Caco-2 (cell line): Measurements from ENCODE around the gene ZNF511. TPM values are rescaled to one million over a fixed set of nuclear protein-coding genes. Genes with fewer than 3 reads are reported as not detected.
A peak's percentile ranks its signal among the peaks of the same experiment; 100 is the strongest.

Experiments
- BruUV-seq: library from RNA; stranded (reverse); fragments of 400-500 nt; replicated peaks from 2 replicates; lab custom pipeline; 2021; lab: Mats Ljungman, UMichigan
- CTCF ChIA-PET: fragments of 300-600 bp; sonication (Branson Sonifier 250); formaldehyde crosslinking; loops from one replicate; lab custom pipeline; 2022; ENCODE audit warnings: antibody characterized with exemption; lab: Charles Lee
- POLR2A ChIA-PET: fragments of 300-600 bp; sonication (Branson Sonifier 250); formaldehyde crosslinking; loops from one replicate; lab custom pipeline; 2022; ENCODE audit warnings: antibody characterized with exemption; lab: Charles Lee
- DNase-seq, 2 experiments: peaks; one replicate each; pipeline versions ENCODE4 v3.0.0 to v3.0.0-alpha.2; 2020 to 2022
- H3K27me3 ChIP-seq: replicated peaks from 2 replicates; pipeline ENCODE4 v1.6.0; 2011; ENCODE audit warnings: low read length; ENCODE audit not compliant: control insufficient read depth, insufficient read depth
- H3K36me3 ChIP-seq: 2 replicates; pipeline ENCODE4 v1.5.1; 2011; ENCODE audit warnings: low read length; ENCODE audit not compliant: control insufficient read depth, insufficient read depth
- H3K4me1 ChIP-seq: fragments of 250-450 bp; sonication (Bioruptor Pico); 2 replicates; pipeline ENCODE4 v1.5.1; 2020; ENCODE audit warnings: mild to moderate bottlenecking
- H3K4me3 ChIP-seq: 2 replicates; pipeline ENCODE4 v1.5.1; 2011; ENCODE audit warnings: low read depth, mild to moderate bottlenecking, control low read depth, low read length
- H3K9me3 ChIP-seq: fragments of 250-450 bp; sonication (Bioruptor Pico); 2 replicates; pipeline ENCODE4 v1.5.1; 2020; ENCODE audit warnings: mild to moderate bottlenecking, moderate library complexity
- H3K27ac Mint-ChIP-seq: one replicate; pipeline ENCODE4 v1.8.0; 2022; ENCODE audit warnings: mixed read lengths; ENCODE audit not compliant: unreplicated experiment
- H3K27me3 Mint-ChIP-seq: one replicate; pipeline ENCODE4 v1.8.0; 2022; ENCODE audit warnings: mixed read lengths; ENCODE audit not compliant: insufficient read depth, unreplicated experiment
- H3K36me3 Mint-ChIP-seq: one replicate; pipeline ENCODE4 v1.8.0; 2022; ENCODE audit warnings: mild to moderate bottlenecking, mixed read lengths; ENCODE audit not compliant: insufficient read depth, unreplicated experiment
- H3K4me1 Mint-ChIP-seq: one replicate; pipeline ENCODE4 v1.8.0; 2022; ENCODE audit warnings: low read depth, mixed read lengths; ENCODE audit not compliant: unreplicated experiment
- H3K4me3 Mint-ChIP-seq: one replicate; pipeline ENCODE4 v1.8.0; 2022; ENCODE audit warnings: mild to moderate bottlenecking, moderate library complexity, mixed read lengths; ENCODE audit not compliant: unreplicated experiment
- H3K9me3 Mint-ChIP-seq: one replicate; pipeline ENCODE4 v1.8.0; 2022; ENCODE audit warnings: mixed read lengths; ENCODE audit not compliant: unreplicated experiment
- CTCF ChIP-seq, 2 experiments: fragments of 200-600 bp in 1 of 2; IDR thresholded peaks; 1 replicate in 1 of 2; 2 replicates in 1 of 2; pipeline versions ENCODE4 v1.5.1 to v1.8.0; 2011 to 2022; ENCODE audit warnings: antibody characterized with exemption in 1 of 2, control low read depth in 1 of 2, inconsistent platforms in 1 of 2, low read depth in 1 of 2, low read length in 1 of 2, mild to moderate bottlenecking in 1 of 2, moderate library complexity in 1 of 2; ENCODE audit not compliant: insufficient read depth in 1 of 2, severe bottlenecking in 1 of 2, unreplicated experiment in 1 of 2
- intact Hi-C: fragments of 100-400 bp; cut with micrococcal nuclease; formaldehyde crosslinking; loops from one replicate; pipeline ENCODE4 v1.10.0; 2022; ENCODE audit not compliant: unreplicated experiment
- total RNA-seq: library from RNA; stranded (reverse); gene quantifications from 2 replicates; pipeline ENCODE4 v1.2.3, GENCODE V29; 2022

The ZNF511 gene
- total RNA-seq, 1 experiment from 2014 or later, result 98.5 TPM

DNA sequence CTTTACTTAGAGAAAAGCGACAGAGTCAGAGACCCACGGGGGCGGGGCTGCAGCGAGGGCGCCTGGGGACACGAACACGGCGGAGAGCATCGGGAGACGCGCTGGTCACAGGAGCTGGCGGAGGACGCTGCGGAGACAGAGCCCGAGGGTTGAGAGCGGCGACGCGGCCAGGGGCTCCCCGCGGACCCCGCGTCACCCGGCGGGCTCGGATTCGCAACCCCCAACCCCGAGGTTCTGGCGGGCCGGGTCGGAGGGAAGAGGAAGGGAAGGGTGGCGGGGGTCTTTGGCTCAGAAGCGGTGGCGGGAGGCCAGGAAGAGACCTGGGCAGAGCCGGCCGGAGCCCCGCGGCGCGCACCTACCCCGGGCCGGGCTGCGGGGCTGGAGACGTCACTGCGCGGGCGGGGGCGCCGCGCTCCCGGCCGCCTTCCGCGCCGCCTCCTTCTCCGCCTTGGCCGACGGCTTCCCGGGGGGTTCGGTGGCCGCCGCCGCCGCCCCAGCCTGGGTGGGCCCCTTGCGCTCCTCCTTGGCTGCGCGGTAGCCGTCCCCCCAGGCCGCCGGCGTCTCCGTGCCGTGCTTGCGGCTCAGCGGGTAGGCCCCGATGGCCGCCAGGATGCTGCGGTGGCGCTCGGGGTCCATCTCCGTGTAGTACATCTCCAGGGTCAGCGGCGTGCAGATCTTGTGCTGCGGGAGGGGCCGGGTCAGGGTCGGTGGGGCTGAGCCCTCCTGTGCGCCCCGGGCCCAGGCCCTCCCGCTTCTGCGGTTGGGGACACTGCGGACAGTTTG lies 16.9 kb downstream of the ZNF511 start:
- Mint-ChIP-seq H3K4me3 (peak overlapping the region; percentile 86), H3K4me1 (peaks cover 7% of the 10 kb centered on the region), H3K9me3 (peaks cover under 1% of the 10 kb centered on the region), H3K36me3 (peaks cover 10% of the 10 kb centered on the region), H3K27ac (no peak overlapping the region), H3K27me3 (peaks cover 8% of the 10 kb centered on the region)
- DNase-seq, result no peak
- Histone ChIP-seq H3K36me3 (no peaks in the 10 kb centered on the region), H3K4me1 (peaks cover 11% of the 10 kb centered on the region; the same call in 1 of the 2 replicates), H3K27me3 (no peaks in the 10 kb centered on the region), H3K9me3 (peaks cover 6% of the 10 kb centered on the region), H3K4me3 (peak overlapping the region; percentile 40)
- no TSS peak for BruUV-seq
- ChIA-PET CTCF (no interaction called here), POLR2A (no interaction called here)
- intact Hi-C loops, result loop anchor here (5.0 kb wide), 1 partner anchor 67 kb away; the partner anchor contains the start of gene MTG1
- TF ChIP-seq CTCF (IDR thresholded peaks at IDR 0.05; ENCODE audit: insufficient read depth in 1 of 2, low read depth in 1 of 2, low read length in 1 of 2, severe bottlenecking in 1 of 2, unreplicated experiment in 1 of 2), result no peak

DNA sequence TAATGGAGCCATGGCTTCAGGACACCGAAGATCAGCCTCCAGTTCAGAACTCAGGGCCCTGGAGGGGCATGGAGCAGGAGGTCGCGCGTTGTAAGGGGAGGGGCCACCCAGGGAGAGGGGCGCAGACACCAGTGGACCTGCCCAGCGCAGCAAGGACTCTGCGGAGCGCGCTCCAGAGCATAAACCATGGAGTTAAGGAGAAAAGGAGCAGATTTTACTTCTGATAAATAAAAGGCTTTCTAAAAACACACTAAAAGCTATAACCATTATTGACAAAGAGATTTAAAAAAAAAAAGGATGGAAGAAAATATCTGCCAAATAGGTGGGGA lies 17.5 kb downstream of the ZNF511 start:
- H3K4me3 ChIP-seq, result peak overlapping the region; percentile 40
- peaks cover 8% of the 10 kb centered on the region for H3K27me3 Mint-ChIP-seq
- H3K4me1 ChIP-seq, result peaks cover 11% of the 10 kb centered on the region; the same call in 1 of the 2 replicates
- H3K27ac Mint-ChIP-seq, result no peak overlapping the region
- no peak for DNase-seq
- no peaks in the 10 kb centered on the region for H3K36me3 ChIP-seq
- intact Hi-C loops, result loop anchor here (5.0 kb wide), 1 partner anchor 66 kb away; the partner anchor contains the start of gene MTG1
- ChIA-PET CTCF (no interaction called here), POLR2A (no interaction called here)
- no peaks in the 10 kb centered on the region for H3K27me3 ChIP-seq
- H3K9me3 ChIP-seq, result peaks cover 3% of the 10 kb centered on the region; the same call in 1 of the 2 replicates
- peaks cover 10% of the 10 kb centered on the region for H3K36me3 Mint-ChIP-seq
- TF ChIP-seq CTCF (IDR thresholded peaks at IDR 0.05; ENCODE audit: insufficient read depth in 1 of 2, low read depth in 1 of 2, low read length in 1 of 2, severe bottlenecking in 1 of 2, unreplicated experiment in 1 of 2), result no peak
- no TSS peak for BruUV-seq
- H3K9me3 Mint-ChIP-seq, result no peaks in the 10 kb centered on the region
- H3K4me3 Mint-ChIP-seq, result peak overlapping the region; percentile 86
- H3K4me1 Mint-ChIP-seq, result peaks cover 7% of the 10 kb centered on the region

- H3K4me1 ChIP-seq, result peaks cover 11% of the 10 kb centered on the region; the same call in 1 of the 2 replicates
- peaks cover 7% of the 10 kb centered on the region for H3K4me1 Mint-ChIP-seq
- ChIA-PET POLR2A (no interaction called here), CTCF (no interaction called here)
- peaks cover 10% of the 10 kb centered on the region for H3K36me3 Mint-ChIP-seq
- no peak overlapping the region for H3K4me3 Mint-ChIP-seq
- intact Hi-C loops, result loop anchor here (5.0 kb wide), 1 partner anchor 65 kb away; the partner anchor contains the start of gene MTG1
- H3K27ac Mint-ChIP-seq, result no peak overlapping the region
- no peak for DNase-seq
- H3K27me3 Mint-ChIP-seq, result peaks cover 14% of the 10 kb centered on the region
- no peaks in the 10 kb centered on the region for H3K9me3 Mint-ChIP-seq
- TF ChIP-seq CTCF (IDR thresholded peaks at IDR 0.05; ENCODE audit: insufficient read depth in 1 of 2, low read depth in 1 of 2, low read length in 1 of 2, severe bottlenecking in 1 of 2, unreplicated experiment in 1 of 2), result no peak
- BruUV-seq, result no TSS peak
- peaks cover 3% of the 10 kb centered on the region; the same call in 1 of the 2 replicates for H3K9me3 ChIP-seq
- H3K4me3 ChIP-seq, result no peak overlapping the region
- 0 out of 2 replicates have a peak, but pooled peaks cover 1% of the 10 kb centered on the region for H3K27me3 ChIP-seq
- H3K36me3 ChIP-seq, result no peaks in the 10 kb centered on the region
These were observed 18.3 kb downstream of the ZNF511 start for GRCh38 chr10:133326745-133327650.
